ENCODE results near the gene CFAP161. TPM values are rescaled to one million over a fixed set of nuclear protein-coding genes. Genes with fewer than 3 reads are reported as not detected.
A peak's percentile ranks its signal among the peaks of the same experiment; 100 is the strongest.

CFAP161 gene
- total RNA-seq, 1 experiment from 2014 or later, result not detected

- no peak for DNase-seq (ENCODE audit: unreplicated experiment)
- ChIA-PET CTCF (interaction anchor here (0.6 to 16.9 kb wide), 12 partner anchors 11 to 162 kb away, joined by 3 to 459 read pairs (median 6); no protein-coding TSS in a partner anchor), POLR2A (interaction anchor here (2.5 kb wide), 1 partner anchor 161 kb away, joined by 12 read pairs; no protein-coding TSS in a partner anchor)
- intact Hi-C loops (cut with micrococcal nuclease), result loop anchor here (5.0 to 10.0 kb wide), 3 partner anchors 103 to 651 kb away; partner anchors contain the start of gene TLNRD1
- no TSS peak for BruUV-seq (replicated peaks)
- Mint-ChIP-seq H3K27ac (ENCODE audit: low read depth, unreplicated experiment) (no peak overlapping the region), H3K4me1 (ENCODE audit: insufficient read depth, unreplicated experiment) (peaks cover 14% of the 10 kb centered on the region), H3K4me3 (ENCODE audit: unreplicated experiment) (no peak overlapping the region), H3K9me3 (ENCODE audit: unreplicated experiment) (no peaks in the 10 kb centered on the region), H3K27me3 (ENCODE audit: insufficient read depth, unreplicated experiment) (no peaks in the 10 kb centered on the region), H3K36me3 (ENCODE audit: insufficient read depth, unreplicated experiment) (no peaks in the 10 kb centered on the region)
- TF ChIP-seq, protein P1, sequence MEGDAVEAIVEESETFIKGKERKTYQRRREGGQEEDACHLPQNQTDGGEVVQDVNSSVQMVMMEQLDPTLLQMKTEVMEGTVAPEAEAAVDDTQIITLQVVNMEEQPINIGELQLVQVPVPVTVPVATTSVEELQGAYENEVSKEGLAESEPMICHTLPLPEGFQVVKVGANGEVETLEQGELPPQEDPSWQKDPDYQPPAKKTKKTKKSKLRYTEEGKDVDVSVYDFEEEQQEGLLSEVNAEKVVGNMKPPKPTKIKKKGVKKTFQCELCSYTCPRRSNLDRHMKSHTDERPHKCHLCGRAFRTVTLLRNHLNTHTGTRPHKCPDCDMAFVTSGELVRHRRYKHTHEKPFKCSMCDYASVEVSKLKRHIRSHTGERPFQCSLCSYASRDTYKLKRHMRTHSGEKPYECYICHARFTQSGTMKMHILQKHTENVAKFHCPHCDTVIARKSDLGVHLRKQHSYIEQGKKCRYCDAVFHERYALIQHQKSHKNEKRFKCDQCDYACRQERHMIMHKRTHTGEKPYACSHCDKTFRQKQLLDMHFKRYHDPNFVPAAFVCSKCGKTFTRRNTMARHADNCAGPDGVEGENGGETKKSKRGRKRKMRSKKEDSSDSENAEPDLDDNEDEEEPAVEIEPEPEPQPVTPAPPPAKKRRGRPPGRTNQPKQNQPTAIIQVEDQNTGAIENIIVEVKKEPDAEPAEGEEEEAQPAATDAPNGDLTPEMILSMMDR (IDR thresholded peaks at IDR 0.05; ENCODE audit: unreplicated experiment), result no peak
Measured at GRCh38 chr15:81105545-81105944, 28.5 kb upstream of the CFAP161 start.

DNA sequence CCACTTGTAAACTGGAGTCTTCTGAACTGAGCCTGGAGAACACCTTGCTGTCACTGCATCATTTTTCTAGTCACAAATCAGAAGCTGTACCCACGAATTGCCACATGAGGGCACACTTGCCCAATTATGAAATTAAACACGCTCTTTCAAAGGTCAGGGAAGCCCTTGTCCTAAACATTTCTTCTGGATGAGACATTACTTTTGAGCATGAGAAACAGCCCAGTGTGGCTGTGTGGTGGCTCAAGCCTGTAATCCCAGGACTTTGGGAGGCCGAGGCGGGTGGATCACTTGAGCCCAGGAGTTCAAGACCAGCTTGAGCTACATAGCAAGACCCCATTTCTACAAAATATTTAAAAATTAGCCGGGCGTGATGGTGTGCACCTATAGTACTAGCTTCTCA is 27.5 kb upstream of the CFAP161 start:
- POLR2A ChIA-PET, result interaction anchor here (0.7 to 2.5 kb wide), 5 partner anchors 10 to 160 kb away, joined by 4 to 12 read pairs (median 4); no protein-coding TSS in a partner anchor
- BruUV-seq (replicated peaks), result no TSS peak
- TF ChIP-seq, protein P1 (IDR thresholded peaks at IDR 0.05; ENCODE audit: unreplicated experiment), result peak; percentile 75
- Mint-ChIP-seq H3K36me3 (ENCODE audit: insufficient read depth, unreplicated experiment) (no peaks in the 10 kb centered on the region), H3K27ac (ENCODE audit: low read depth, unreplicated experiment) (no peak overlapping the region), H3K4me1 (ENCODE audit: insufficient read depth, unreplicated experiment) (peaks cover 23% of the 10 kb centered on the region), H3K4me3 (ENCODE audit: unreplicated experiment) (no peak overlapping the region), H3K9me3 (ENCODE audit: unreplicated experiment) (no peaks in the 10 kb centered on the region), H3K27me3 (ENCODE audit: insufficient read depth, unreplicated experiment) (no peaks in the 10 kb centered on the region)
- peak; percentile 76 for DNase-seq (ENCODE audit: unreplicated experiment)
- intact Hi-C loops (cut with micrococcal nuclease), result loop anchor here (1.0 to 10.0 kb wide), 6 partner anchors 49 to 652 kb away; partner anchors contain the start of gene TLNRD1
- CTCF ChIA-PET, result interaction anchor here (0.5 to 16.9 kb wide), 24 partner anchors 10 to 500 kb away, joined by 3 to 459 read pairs (median 4); no protein-coding TSS in a partner anchor

GRCh38 chr15:81107889-81108288 is 26.2 kb upstream of the CFAP161 start:
- POLR2A ChIA-PET, result no interaction called here
- no peak for DNase-seq (ENCODE audit: unreplicated experiment)
- TF ChIP-seq, protein P1 (IDR thresholded peaks at IDR 0.05; ENCODE audit: unreplicated experiment), result no peak
- H3K9me3 Mint-ChIP-seq (ENCODE audit: unreplicated experiment), result no peaks in the 10 kb centered on the region
- no TSS peak for BruUV-seq (replicated peaks)
- H3K36me3 Mint-ChIP-seq (ENCODE audit: insufficient read depth, unreplicated experiment), result no peaks in the 10 kb centered on the region
- H3K4me3 Mint-ChIP-seq (ENCODE audit: unreplicated experiment), result no peak overlapping the region
- intact Hi-C loops (cut with micrococcal nuclease), result loop anchor here (5.0 to 10.0 kb wide), 3 partner anchors 106 to 653 kb away; partner anchors contain the start of gene TLNRD1
- no peak overlapping the region for H3K27ac Mint-ChIP-seq (ENCODE audit: low read depth, unreplicated experiment)
- H3K27me3 Mint-ChIP-seq (ENCODE audit: insufficient read depth, unreplicated experiment), result no peaks in the 10 kb centered on the region
- peaks cover 21% of the 10 kb centered on the region for H3K4me1 Mint-ChIP-seq (ENCODE audit: insufficient read depth, unreplicated experiment)
- CTCF ChIA-PET, result interaction anchor here (0.6 to 16.9 kb wide), 21 partner anchors 8 to 352 kb away, joined by 3 to 459 read pairs (median 4); no protein-coding TSS in a partner anchor

- no peak overlapping the region for H3K27ac Mint-ChIP-seq (ENCODE audit: low read depth, unreplicated experiment)
- CTCF ChIA-PET, result interaction anchor here (0.7 to 16.9 kb wide), 13 partner anchors 9 to 292 kb away, joined by 3 to 459 read pairs (median 4); no protein-coding TSS in a partner anchor
- no TSS peak for BruUV-seq (replicated peaks)
- H3K36me3 Mint-ChIP-seq (ENCODE audit: insufficient read depth, unreplicated experiment), result no peaks in the 10 kb centered on the region
- H3K9me3 Mint-ChIP-seq (ENCODE audit: unreplicated experiment), result no peaks in the 10 kb centered on the region
- TF ChIP-seq, protein P1 (IDR thresholded peaks at IDR 0.05; ENCODE audit: unreplicated experiment), result peak; percentile 37
- peaks cover 21% of the 10 kb centered on the region for H3K4me1 Mint-ChIP-seq (ENCODE audit: insufficient read depth, unreplicated experiment)
- POLR2A ChIA-PET, result interaction anchor here (0.8 kb wide), 1 partner anchor 158 kb away, joined by 7 read pairs; no protein-coding TSS in a partner anchor
- H3K27me3 Mint-ChIP-seq (ENCODE audit: insufficient read depth, unreplicated experiment), result no peaks in the 10 kb centered on the region
- H3K4me3 Mint-ChIP-seq (ENCODE audit: unreplicated experiment), result no peak overlapping the region
- intact Hi-C loops (cut with micrococcal nuclease), result loop anchor here (5.0 to 10.0 kb wide), 3 partner anchors 106 to 654 kb away; partner anchors contain the start of gene TLNRD1
- no peak for DNase-seq (ENCODE audit: unreplicated experiment)
Measured at GRCh38 chr15:81108427-81108826, 25.6 kb upstream of the CFAP161 start.

Measured in MCF 10A (cell line).